ENCODE measurements around the gene WDR7. TPM values are rescaled to one million over a fixed set of nuclear protein-coding genes. Genes with fewer than 3 reads are reported as not detected.

WDR7 gene
- total and polyA plus RNA-seq, 7 donors: 3.7 to 45.3 (median 28.5) TPM

- H3K9me3 ChIP-seq: no peaks in the 10 kb centered on the region
- no peaks in the 10 kb centered on the region for H3K27me3 ChIP-seq
- H3K36me3 ChIP-seq: peaks cover 0 to 40% (median 6%) of the 10 kb centered on the region in 4 donors
- no peak for DNase-seq
- H3K4me1 ChIP-seq: peaks cover 0 to 4% (median 0%) of the 10 kb centered on the region in 4 donors
- H3K27ac ChIP-seq: no peak overlapping the region
- H3K4me3 ChIP-seq: no peak overlapping the region
- intact Hi-C loops (cut with DNase I): no loop called here
- 96 to 98% methylated on average over 3 of the region's 3 CpGs for WGBS, 2 donors
- TF ChIP-seq CTCF (IDR thresholded peaks at IDR 0.05): no peak
Measured at GRCh38 chr18:56684277-56684676, 33.1 kb downstream of the WDR7 start.

- H3K36me3 ChIP-seq: peaks cover 0 to 57% (median 10%) of the 10 kb centered on the region in 4 donors
Measured at GRCh38 chr18:56691530-56691929, 40.4 kb downstream of the WDR7 start.

GRCh38 chr18:56696966-56697365 lies 45.8 kb downstream of the WDR7 start:
- intact Hi-C loops (cut with DNase I): no loop called here
- TF ChIP-seq EP300 (IDR thresholded peaks at IDR 0.05) (no peak), POLR2A (IDR thresholded peaks at IDR 0.05) (no peak), CTCF (IDR thresholded peaks at IDR 0.05) (no peak), POLR2AphosphoS5 (IDR thresholded peaks at IDR 0.05) (no peak)
- no peak overlapping the region for H3K4me3 ChIP-seq
- 90 to 94% methylated on average over 2 of the region's 2 CpGs for whole genome bisulfite sequencing, 2 donors
- no peak for DNase-seq
- no peaks in the 10 kb centered on the region for H3K27me3 ChIP-seq
- peaks cover 0 to 29% (median 6%) of the 10 kb centered on the region in 4 donors for H3K36me3 ChIP-seq
- H3K4me1 ChIP-seq: no peaks in the 10 kb centered on the region
- no peak overlapping the region for H3K27ac ChIP-seq
- H3K9me3 ChIP-seq: no peaks in the 10 kb centered on the region

More at GRCh38 chr18:56691530-56691929, 40.4 kb downstream of the WDR7 start:
- TF ChIP-seq EP300 (IDR thresholded peaks at IDR 0.05) (no peak), POLR2AphosphoS5 (IDR thresholded peaks at IDR 0.05) (no peak), POLR2A (IDR thresholded peaks at IDR 0.05) (no peak), CTCF (IDR thresholded peaks at IDR 0.05) (no peak)
- intact Hi-C loops (cut with DNase I): no loop called here
- WGBS, 2 donors: 98% methylated on average over 2 of the region's 2 CpGs
- no peak for DNase-seq
- H3K27ac ChIP-seq: no peak overlapping the region
- no peaks in the 10 kb centered on the region for H3K4me1 ChIP-seq
- no peak overlapping the region for H3K4me3 ChIP-seq
- no peaks in the 10 kb centered on the region for H3K27me3 ChIP-seq
- H3K9me3 ChIP-seq: no peaks in the 10 kb centered on the region

- TF ChIP-seq EP300 (IDR thresholded peaks at IDR 0.05) (no peak), POLR2AphosphoS5 (IDR thresholded peaks at IDR 0.05) (no peak), POLR2A (IDR thresholded peaks at IDR 0.05) (no peak), CTCF (IDR thresholded peaks at IDR 0.05) (no peak)
- Histone ChIP-seq H3K27me3 (no peaks in the 10 kb centered on the region), H3K36me3 (no peaks in the 10 kb centered on the region), H3K4me3 (no peak overlapping the region), H3K4me1 (no peaks in the 10 kb centered on the region), H3K9me3 (no peaks in the 10 kb centered on the region), H3K27ac (no peak overlapping the region)
- intact Hi-C loops (cut with DNase I): no loop called here
- WGBS, 2 donors: 49 to 64% methylated on average over 5 of the region's 5 CpGs
- no peak for DNase-seq
Measured at GRCh38 chr18:56702946-56703345, 51.8 kb downstream of the WDR7 start.

GRCh38 chr18:56709463-56709862 lies 58.3 kb downstream of the WDR7 start:
- TF ChIP-seq POLR2A (IDR thresholded peaks at IDR 0.05) (no peak), EP300 (IDR thresholded peaks at IDR 0.05) (no peak), CTCF (IDR thresholded peaks at IDR 0.05) (no peak), POLR2AphosphoS5 (IDR thresholded peaks at IDR 0.05) (no peak)
- Histone ChIP-seq H3K9me3 (no peaks in the 10 kb centered on the region), H3K27me3 (no peaks in the 10 kb centered on the region), H3K27ac (no peak overlapping the region), H3K4me3 (no peak overlapping the region), H3K4me1 (no peaks in the 10 kb centered on the region), H3K36me3 (no peaks in the 10 kb centered on the region)
- DNase-seq: no peak
- 30 to 45% methylated on average over 2 of the region's 2 CpGs for WGBS, 2 donors
- intact Hi-C loops (cut with DNase I): no loop called here
